ENCODE measurements around the gene UBE2L5.

UBE2L5 gene

GRCh38 chr13:30422054-30422839, at the start of gene UBE2L5:
UBE2L5 (plus strand) TSS chr13:30422493; CDS start chr13:30427991, 5,498 bp downstream.
- DNase-seq: no peak

DNA sequence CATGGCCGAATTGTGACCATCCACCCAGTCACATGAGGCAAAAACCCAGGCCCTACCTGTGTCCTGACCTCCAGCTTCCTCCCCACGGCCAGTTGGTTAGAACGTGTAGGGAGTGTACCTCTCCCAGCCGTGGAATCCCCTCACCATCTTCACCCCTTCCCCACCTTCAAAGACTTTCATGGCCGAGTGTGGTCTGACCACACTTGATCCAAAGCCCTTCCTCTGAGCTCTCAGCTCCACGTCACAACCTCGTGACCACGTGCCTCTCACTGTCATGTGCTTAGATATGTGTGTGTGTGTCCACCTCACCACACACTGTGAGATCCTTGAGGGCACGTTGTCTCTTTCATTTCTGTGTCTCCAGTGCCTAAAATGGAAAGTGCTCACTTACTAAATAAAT, 48.6 kb upstream of the UBE2L5 start:
- DNase-seq: no peak

GRCh38 chr13:30375265-30375835, 46.9 kb upstream of the UBE2L5 start:
- no peak for DNase-seq

- peak; percentile 66 for DNase-seq
These were observed 45.6 kb upstream of the UBE2L5 start for GRCh38 chr13:30376426-30377311.

- DNase-seq: no peak
These were observed 45.0 kb upstream of the UBE2L5 start for GRCh38 chr13:30377312-30377685.

GRCh38 chr13:30378191-30378590, 44.1 kb upstream of the UBE2L5 start:
- no peak for DNase-seq

DNA sequence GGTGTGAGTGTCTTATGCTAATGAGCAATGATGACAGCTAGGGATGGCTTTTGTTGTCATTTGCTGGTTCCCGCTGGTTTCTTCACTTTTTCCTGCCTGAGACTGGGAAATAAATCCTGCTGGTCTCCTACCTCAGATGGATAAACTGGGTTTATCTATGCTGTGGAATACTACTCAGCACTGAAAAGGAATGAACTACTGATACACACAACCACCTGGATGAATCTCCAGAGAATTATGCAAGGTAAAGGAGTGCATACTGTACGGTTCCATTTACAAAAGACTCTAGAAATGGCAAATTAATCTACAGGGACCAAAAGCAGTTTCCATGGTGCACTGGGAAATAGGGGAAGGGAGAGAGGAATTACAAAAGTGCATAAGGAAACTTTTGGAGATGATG, 41.2 kb upstream of the UBE2L5 start:
- DNase-seq: no peak

DNA sequence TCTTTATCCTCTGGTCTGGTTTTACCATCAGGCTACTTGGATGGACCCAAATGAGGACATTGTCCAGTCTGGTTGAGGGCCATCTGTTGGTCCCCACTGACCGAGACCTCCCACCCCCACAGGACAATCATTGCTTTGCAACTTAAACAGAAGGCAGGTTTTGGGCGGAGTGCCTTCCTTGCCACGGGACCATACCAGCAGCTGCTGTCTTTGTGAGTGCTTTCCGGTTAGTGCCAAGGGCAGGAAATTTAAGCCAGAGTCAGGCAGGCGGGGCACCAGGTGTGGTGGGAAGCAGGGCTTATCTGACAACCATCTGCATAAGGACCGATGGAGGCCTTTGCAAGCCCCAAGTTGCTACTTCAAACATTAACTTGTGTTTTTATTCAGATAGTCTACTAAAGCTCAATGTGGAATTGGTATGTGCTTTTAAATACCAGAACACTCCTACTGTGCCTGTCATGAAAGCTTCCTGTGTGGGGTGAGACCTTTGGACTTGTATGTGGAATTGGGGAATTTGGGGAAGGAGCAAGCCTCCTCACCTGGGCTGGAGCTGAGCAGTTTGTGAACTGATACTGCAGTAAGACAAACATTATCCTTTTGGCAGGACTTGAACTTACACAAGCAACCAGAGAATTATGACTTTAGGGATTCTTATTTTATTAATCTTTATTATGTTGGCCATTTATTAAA, 39.3 kb upstream of the UBE2L5 start:
- no peak for DNase-seq

- DNase-seq: no peak
These were observed 33.6 kb upstream of the UBE2L5 start for GRCh38 chr13:30388406-30389283.

GRCh38 chr13:30391956-30392680, 30.2 kb upstream of the UBE2L5 start:
- no peak for DNase-seq

- no peak for DNase-seq
These were observed 29.6 kb upstream of the UBE2L5 start for GRCh38 chr13:30392681-30393045.

DNA sequence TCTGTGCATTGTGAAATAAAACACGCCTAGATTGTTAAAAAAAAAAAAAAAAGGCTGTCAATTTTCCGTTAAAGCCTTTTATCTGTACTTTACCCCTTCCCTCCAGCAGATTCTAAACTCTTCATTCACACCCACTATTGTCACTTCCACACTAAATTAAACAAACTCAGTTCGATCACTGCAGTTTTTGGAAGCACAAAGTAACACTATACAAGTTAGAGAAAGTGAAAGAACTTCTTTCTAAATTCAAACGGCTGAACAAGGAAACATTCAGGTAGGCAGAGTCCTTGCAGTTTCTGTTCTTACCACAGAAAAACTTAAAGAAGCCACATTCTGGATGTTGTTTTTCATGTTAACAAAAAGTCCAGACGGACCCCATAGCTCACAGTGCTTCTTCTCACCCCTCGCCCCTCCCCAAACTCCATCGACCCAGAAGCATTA, 27.5 kb upstream of the UBE2L5 start:
- no peak for DNase-seq

- peak; percentile 57 for DNase-seq
These were observed 26.8 kb upstream of the UBE2L5 start for GRCh38 chr13:30395192-30396158.

DNA sequence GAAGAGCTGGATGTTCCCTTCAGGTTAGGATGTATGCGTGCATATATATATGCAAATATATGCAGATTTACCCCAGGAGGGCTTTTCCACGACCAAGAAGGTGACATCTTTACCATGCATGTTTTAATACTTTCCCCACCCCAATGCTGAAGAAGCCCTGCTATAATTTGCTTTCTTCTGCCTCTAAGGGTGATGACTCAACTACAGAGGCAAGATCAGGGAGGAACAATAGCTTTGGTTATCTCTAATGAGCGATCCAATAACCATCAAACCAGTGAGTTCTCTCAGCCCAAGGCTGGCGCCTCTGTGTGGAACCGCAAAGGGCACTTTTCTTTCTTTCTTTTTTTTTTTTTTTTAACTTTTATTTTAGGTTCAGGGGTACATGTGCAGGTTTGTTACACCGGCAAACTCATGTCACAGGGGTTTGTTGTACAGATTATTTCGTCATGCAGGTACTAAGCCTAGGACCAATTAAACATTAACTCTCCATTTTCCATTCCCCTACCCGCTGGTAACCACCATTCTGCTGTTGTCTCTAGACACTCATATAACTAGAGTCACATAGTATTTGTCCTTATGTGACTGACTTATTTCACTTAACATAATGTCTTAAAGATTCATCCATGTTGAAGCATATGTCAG, 25.7 kb upstream of the UBE2L5 start:
- no peak for DNase-seq

GRCh38 chr13:30398601-30399072, 23.7 kb upstream of the UBE2L5 start:
- DNase-seq: no peak

- DNase-seq: no peak
These were observed 21.9 kb upstream of the UBE2L5 start for GRCh38 chr13:30400376-30400775.

GRCh38 chr13:30401347-30401746, 20.9 kb upstream of the UBE2L5 start:
- no peak for DNase-seq

DNA sequence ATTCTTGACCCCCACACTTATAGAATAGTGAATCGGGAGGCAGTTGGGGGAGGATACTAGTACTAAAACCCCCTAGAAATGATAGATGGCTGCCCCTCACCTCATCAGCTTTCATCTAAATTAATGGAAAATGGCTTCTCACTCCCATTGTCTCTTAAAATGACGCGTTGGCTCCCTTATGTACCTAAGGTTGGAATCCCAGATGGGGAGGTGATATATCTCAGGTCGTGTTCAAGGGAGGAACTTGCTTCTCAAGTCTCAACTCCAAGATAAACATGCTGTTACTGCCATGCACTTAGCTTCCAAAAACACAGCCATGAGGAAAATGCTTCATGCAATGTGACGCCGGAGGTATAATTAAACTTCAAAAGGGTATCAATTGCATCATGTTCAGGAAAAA, 18.8 kb upstream of the UBE2L5 start:
- DNase-seq: no peak

DNA sequence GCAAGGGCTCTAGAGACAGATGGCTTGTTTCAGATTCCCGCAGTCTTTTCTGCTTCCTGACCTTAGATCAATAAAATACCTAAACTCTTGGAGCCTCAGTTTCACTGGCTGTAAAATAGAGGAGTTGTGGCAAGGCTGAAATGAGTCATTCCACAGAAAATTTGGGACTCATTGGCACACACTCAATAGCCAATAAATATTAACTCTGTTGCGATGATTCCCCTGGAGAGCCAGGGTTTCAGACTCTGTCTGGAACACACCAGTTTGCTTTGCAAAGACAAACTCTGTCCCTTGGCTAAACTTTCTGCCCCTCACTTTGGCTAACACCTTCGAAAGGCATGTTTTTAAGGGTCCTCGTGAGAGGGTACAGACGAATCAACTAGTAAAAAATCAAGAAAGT, 18.1 kb upstream of the UBE2L5 start:
- DNase-seq: no peak
